Activated naive CD4-positive, alpha-beta T cell treated with anti-CD3 and anti-CD28 coated beads, Interleukin-2, amount 50 U/mL, for 16 hours (primary cell): Measurements from ENCODE around the gene COG7.
"Not testable (repeated sequence)": the region's sequence is repeated elsewhere in the genome, so short reads cannot be mapped to it uniquely, and the experiment has no call there.

ENCODE experiments used
- DNase-seq: peaks from one replicate; pipeline ENCODE4 v3.0.0-alpha.2; 2020

Gene COG7

GRCh38 chr16:23408823-23409298 is 44.1 kb downstream of the COG7 start:
- DNase-seq: no peak

GRCh38 chr16:23408242-23408822 is 44.7 kb downstream of the COG7 start:
- no peak for DNase-seq

GRCh38 chr16:23407436-23408127 is 45.4 kb downstream of the COG7 start:
- no peak for DNase-seq

GRCh38 chr16:23406546-23407240 is 46.3 kb downstream of the COG7 start:
- DNase-seq: no peak

GRCh38 chr16:23406024-23406423 is 47.0 kb downstream of the COG7 start:
- no peak for DNase-seq

- no peak for DNase-seq
These were observed 49.4 kb downstream of the COG7 start for GRCh38 chr16:23403547-23403946.

GRCh38 chr16:23402100-23402499 is 50.9 kb downstream of the COG7 start:
- no peak for DNase-seq

GRCh38 chr16:23401139-23401538 is 51.9 kb downstream of the COG7 start:
- no peak for DNase-seq

- DNase-seq: not testable (repeated sequence)
These were observed 52.5 kb downstream of the COG7 start for GRCh38 chr16:23400447-23400846.

- DNase-seq: no peak
These were observed 53.8 kb downstream of the COG7 start for GRCh38 chr16:23398987-23399805.

- no peak for DNase-seq
These were observed 55.5 kb downstream of the COG7 start for GRCh38 chr16:23397464-23397863.

GRCh38 chr16:23395732-23396131 is 57.3 kb downstream of the COG7 start:
- DNase-seq: no peak

- DNase-seq: no peak
These were observed 58.7 kb downstream of the COG7 start for GRCh38 chr16:23394141-23394831.

GRCh38 chr16:23392223-23392600 is 60.8 kb downstream of the COG7 start:
- DNase-seq: no peak

- no peak for DNase-seq
These were observed 61.4 kb downstream of the COG7 start for GRCh38 chr16:23391381-23392222.

- not testable (repeated sequence) for DNase-seq
These were observed 63.1 kb downstream of the COG7 start for GRCh38 chr16:23389936-23390335.

- no peak for DNase-seq
These were observed 63.8 kb downstream of the COG7 start for GRCh38 chr16:23389201-23389600.

- DNase-seq: no peak
These were observed 64.2 kb downstream of the COG7 start for GRCh38 chr16:23388786-23389185.

- no peak for DNase-seq
These were observed 65.3 kb downstream of the COG7 start for GRCh38 chr16:23387666-23388065.

- DNase-seq: no peak
These were observed 67.5 kb downstream of the COG7 start for GRCh38 chr16:23385441-23385840.

GRCh38 chr16:23384878-23385277 is 68.1 kb downstream of the COG7 start:
- no peak for DNase-seq

- DNase-seq: no peak
These were observed 69.1 kb downstream of the COG7 start for GRCh38 chr16:23383881-23384280.
